CD4-positive, alpha-beta T cell treated with Interferon gamma for 1 hour (primary cell): Measurements from ENCODE around the gene NEUROD6.

Experiments used
- DNase-seq: peaks from one replicate; pipeline ENCODE4 v3.0.0-alpha.2; 2020

NEUROD6 gene

GRCh38 chr7:31340603-31341002 is at the start of gene NEUROD6:
NEUROD6 (minus strand) TSS chr7:31340726; CDS start chr7:31339268, 1,458 bp downstream.
- DNase-seq: no peak

GRCh38 chr7:31384466-31384865 is 43.9 kb upstream of the NEUROD6 start:
- no peak for DNase-seq

- DNase-seq: no peak
Measured at GRCh38 chr7:31382722-31383121, 42.2 kb upstream of the NEUROD6 start.

GRCh38 chr7:31373337-31374289 is 33.1 kb upstream of the NEUROD6 start:
- no peak for DNase-seq

- DNase-seq: no peak
Measured at GRCh38 chr7:31372231-31372959, 31.9 kb upstream of the NEUROD6 start.

GRCh38 chr7:31371621-31372020 is 31.1 kb upstream of the NEUROD6 start:
- no peak for DNase-seq

- DNase-seq: no peak
Measured at GRCh38 chr7:31370609-31371008, 30.1 kb upstream of the NEUROD6 start.

- no peak for DNase-seq
Measured at GRCh38 chr7:31368620-31369019, 28.1 kb upstream of the NEUROD6 start.

GRCh38 chr7:31363496-31363895 is 23.0 kb upstream of the NEUROD6 start:
- DNase-seq: no peak

- DNase-seq: no peak
Measured at GRCh38 chr7:31363051-31363450, 22.5 kb upstream of the NEUROD6 start.

GRCh38 chr7:31362401-31362800 is 21.9 kb upstream of the NEUROD6 start:
- DNase-seq: no peak

GRCh38 chr7:31358467-31358866 is 17.9 kb upstream of the NEUROD6 start:
- DNase-seq: no peak

GRCh38 chr7:31345421-31345820 is 4.9 kb upstream of the NEUROD6 start:
- no peak for DNase-seq

GRCh38 chr7:31343516-31344305 is 3.2 kb upstream of the NEUROD6 start:
- DNase-seq: no peak

- DNase-seq: no peak
Measured at GRCh38 chr7:31341141-31341540, 615 bp upstream of the NEUROD6 start.

GRCh38 chr7:31340051-31340450 is 475 bp downstream of the NEUROD6 start:
- DNase-seq: no peak

GRCh38 chr7:31338706-31339105 is 1.8 kb downstream of the NEUROD6 start:
- DNase-seq: no peak

- no peak for DNase-seq
Measured at GRCh38 chr7:31337002-31337565, 3.4 kb downstream of the NEUROD6 start.

- no peak for DNase-seq
Measured at GRCh38 chr7:31336202-31337001, 4.1 kb downstream of the NEUROD6 start.

- no peak for DNase-seq
Measured at GRCh38 chr7:31335884-31336201, 4.7 kb downstream of the NEUROD6 start.

- no peak for DNase-seq
Measured at GRCh38 chr7:31335161-31335856, 5.2 kb downstream of the NEUROD6 start.
